Measurements from ENCODE around the gene CBR1.
A peak's percentile ranks its signal among the peaks of the same experiment; 100 is the strongest.
"Not testable (repeated sequence)": the region's sequence is repeated elsewhere in the genome, so short reads cannot be mapped to it uniquely, and the experiment has no call there.

CBR1 gene

DNA sequence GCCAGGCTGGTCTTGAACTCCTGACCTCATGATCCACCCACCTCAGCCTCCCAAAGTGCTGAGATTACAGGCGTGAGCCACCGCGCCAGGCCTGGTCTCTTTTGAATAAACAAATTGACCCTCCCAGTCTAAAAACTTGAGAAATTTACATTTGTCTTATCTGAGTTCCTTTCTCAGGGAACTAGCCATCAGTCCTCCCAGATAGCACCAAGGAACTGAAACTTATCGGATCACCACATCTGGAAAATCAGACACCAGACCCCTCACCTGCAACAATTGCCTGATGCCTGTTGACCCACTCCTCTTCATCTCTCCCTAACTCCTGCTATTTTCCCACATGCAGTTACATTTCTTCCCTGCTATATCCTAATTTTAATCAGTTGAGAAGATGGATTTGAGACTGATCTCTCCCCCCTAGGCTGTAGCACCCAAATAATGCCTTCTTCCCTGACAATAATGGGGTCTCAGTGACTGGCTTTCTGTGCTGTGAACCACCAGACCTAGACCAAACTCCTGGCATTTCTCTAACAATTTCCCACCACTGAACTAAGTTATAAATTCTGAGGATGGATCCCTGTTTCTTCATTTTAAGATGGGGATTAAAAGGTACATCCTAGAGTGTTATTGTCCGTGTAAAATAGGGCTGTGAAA, 951 bp upstream of the CBR1 start:
- peak overlapping the region; percentile 97; the same call in 1 of the 2 replicates for H3K4me3 ChIP-seq (ENCODE audit: low read depth, low read length)
- H3K36me3 ChIP-seq (ENCODE audit: insufficient read depth, low read length), result peaks cover 30% of the 10 kb centered on the region
- H2AFZ ChIP-seq (ENCODE audit: low read length, unreplicated experiment), result peak overlapping the region; percentile 98
- peaks cover 35% of the 10 kb centered on the region for H3K4me1 ChIP-seq (ENCODE audit: control insufficient read depth, insufficient read depth, low read length, unreplicated experiment)
- peaks cover 30% of the 10 kb centered on the region for H3K79me2 ChIP-seq (ENCODE audit: control insufficient read depth, insufficient read depth, low read length, unreplicated experiment)
- no peaks in the 10 kb centered on the region for H3K27me3 ChIP-seq (ENCODE audit: insufficient read depth, low read length)
- H3K27ac ChIP-seq (ENCODE audit: low read depth, low read length), result peak overlapping the region; percentile 79

DNA sequence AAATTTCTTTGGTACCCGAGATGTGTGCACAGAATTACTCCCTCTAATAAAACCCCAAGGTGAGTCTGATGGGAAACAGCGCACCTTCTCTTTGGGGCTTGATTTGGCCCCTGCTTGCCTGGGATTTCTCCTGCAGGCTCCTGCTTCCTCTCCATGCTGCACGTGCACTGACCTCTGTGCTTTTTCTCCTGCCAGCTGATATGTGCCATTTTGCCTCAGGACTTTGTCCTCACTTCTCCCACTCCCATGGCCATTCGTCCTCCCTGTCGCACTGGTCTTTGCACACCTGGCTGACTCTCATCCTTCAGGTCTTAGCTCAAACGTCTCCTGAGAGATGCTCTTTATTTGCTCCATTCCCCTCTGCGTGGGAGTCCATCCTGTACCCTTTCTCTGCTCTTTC, 1.2 kb downstream of the CBR1 start:
- H3K4me3 ChIP-seq (ENCODE audit: low read depth, low read length), result peak overlapping the region; percentile 97
- H3K36me3 ChIP-seq (ENCODE audit: insufficient read depth, low read length), result peaks cover 30% of the 10 kb centered on the region
- H3K27me3 ChIP-seq (ENCODE audit: insufficient read depth, low read length), result no peaks in the 10 kb centered on the region
- H3K27ac ChIP-seq (ENCODE audit: low read depth, low read length), result no peak overlapping the region
- peaks cover 32% of the 10 kb centered on the region for H3K4me1 ChIP-seq (ENCODE audit: control insufficient read depth, insufficient read depth, low read length, unreplicated experiment)
- H3K79me2 ChIP-seq (ENCODE audit: control insufficient read depth, insufficient read depth, low read length, unreplicated experiment), result peaks cover 30% of the 10 kb centered on the region
- no peak overlapping the region for H2AFZ ChIP-seq (ENCODE audit: low read length, unreplicated experiment)

DNA sequence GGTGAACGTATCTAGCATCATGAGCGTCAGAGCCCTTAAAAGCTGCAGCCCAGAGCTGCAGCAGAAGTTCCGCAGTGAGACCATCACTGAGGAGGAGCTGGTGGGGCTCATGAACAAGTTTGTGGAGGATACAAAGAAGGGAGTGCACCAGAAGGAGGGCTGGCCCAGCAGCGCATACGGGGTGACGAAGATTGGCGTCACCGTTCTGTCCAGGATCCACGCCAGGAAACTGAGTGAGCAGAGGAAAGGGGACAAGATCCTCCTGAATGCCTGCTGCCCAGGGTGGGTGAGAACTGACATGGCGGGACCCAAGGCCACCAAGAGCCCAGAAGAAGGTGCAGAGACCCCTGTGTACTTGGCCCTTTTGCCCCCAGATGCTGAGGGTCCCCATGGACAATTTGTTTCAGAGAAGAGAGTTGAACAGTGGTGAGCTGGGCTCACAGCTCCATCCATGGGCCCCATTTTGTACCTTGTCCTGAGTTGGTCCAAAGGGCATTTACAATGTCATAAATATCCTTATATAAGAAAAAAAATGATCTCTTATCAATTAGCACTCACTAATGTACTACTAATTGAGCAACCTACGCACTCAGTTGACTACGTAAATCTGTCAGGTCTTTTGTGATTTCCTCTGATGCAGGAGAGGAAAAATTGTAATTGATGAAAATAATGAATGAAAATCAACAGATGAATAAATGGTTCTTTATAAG, 2.8 kb downstream of the CBR1 start:
- H3K4me1 ChIP-seq (ENCODE audit: control insufficient read depth, insufficient read depth, low read length, unreplicated experiment), result peaks cover 32% of the 10 kb centered on the region
- no peaks in the 10 kb centered on the region for H3K27me3 ChIP-seq (ENCODE audit: insufficient read depth, low read length)
- no peak overlapping the region for H3K27ac ChIP-seq (ENCODE audit: low read depth, low read length)
- peaks cover 30% of the 10 kb centered on the region for H3K79me2 ChIP-seq (ENCODE audit: control insufficient read depth, insufficient read depth, low read length, unreplicated experiment)
- H3K36me3 ChIP-seq (ENCODE audit: insufficient read depth, low read length), result peaks cover 30% of the 10 kb centered on the region
- H2AFZ ChIP-seq (ENCODE audit: low read length, unreplicated experiment), result no peak overlapping the region
- H3K4me3 ChIP-seq (ENCODE audit: low read depth, low read length), result peak overlapping the region; percentile 97; the same call in 1 of the 2 replicates

DNA sequence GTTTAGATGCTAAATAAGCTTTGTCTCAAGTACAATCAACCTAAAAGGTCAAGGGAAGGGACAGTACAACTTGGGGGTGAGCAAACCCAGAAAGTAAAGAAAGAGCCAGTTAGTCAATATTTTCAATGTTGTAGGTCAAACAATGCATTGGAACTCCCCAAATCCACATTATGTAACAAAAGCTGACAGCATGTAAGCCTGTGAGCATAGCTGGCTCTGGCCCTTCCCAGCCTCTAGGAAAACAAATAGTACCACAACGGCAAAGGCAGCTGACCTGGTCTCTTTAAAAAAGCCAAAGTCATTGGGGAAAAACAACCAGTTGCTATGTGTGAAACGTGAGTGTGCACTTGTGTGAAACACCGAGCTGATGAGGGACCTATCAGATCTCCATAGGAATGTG, 3.4 kb downstream of the CBR1 start:
- Histone ChIP-seq H3K79me2 (ENCODE audit: control insufficient read depth, insufficient read depth, low read length, unreplicated experiment) (peaks cover 30% of the 10 kb centered on the region), H3K4me1 (ENCODE audit: control insufficient read depth, insufficient read depth, low read length, unreplicated experiment) (peaks cover 32% of the 10 kb centered on the region), H3K27me3 (ENCODE audit: insufficient read depth, low read length) (no peaks in the 10 kb centered on the region), H3K27ac (ENCODE audit: low read depth, low read length) (no peak overlapping the region), H2AFZ (ENCODE audit: low read length, unreplicated experiment) (no peak overlapping the region), H3K4me3 (ENCODE audit: low read depth, low read length) (peak overlapping the region; percentile 14; the same call in 1 of the 2 replicates), H3K36me3 (ENCODE audit: insufficient read depth, low read length) (peaks cover 30% of the 10 kb centered on the region)

DNA sequence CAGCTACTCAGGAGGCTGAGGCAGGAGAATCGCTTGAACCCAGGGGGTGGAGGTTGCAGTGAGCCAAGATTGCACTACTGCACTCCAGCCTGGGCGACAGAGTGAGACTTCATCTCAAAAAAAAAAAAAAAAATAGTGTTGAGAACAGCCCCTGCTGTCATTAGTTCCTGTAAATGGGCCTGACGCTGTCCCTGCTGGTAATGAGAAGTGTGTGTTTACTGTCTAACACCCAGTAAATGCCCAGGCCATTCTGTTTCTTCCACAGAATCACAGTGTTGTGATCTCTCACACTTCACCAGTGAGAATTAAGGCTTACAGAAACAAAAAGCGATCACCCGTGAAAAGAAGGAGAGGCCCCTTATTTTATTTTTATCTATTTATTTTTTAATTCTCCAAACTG, 4.1 kb downstream of the CBR1 start:
- Histone ChIP-seq H3K79me2 (ENCODE audit: control insufficient read depth, insufficient read depth, low read length, unreplicated experiment) (peaks cover 30% of the 10 kb centered on the region), H3K4me1 (ENCODE audit: control insufficient read depth, insufficient read depth, low read length, unreplicated experiment) (peaks cover 32% of the 10 kb centered on the region), H3K36me3 (ENCODE audit: insufficient read depth, low read length) (peaks cover 28% of the 10 kb centered on the region)
- not testable (repeated sequence) for H3K4me3 ChIP-seq (ENCODE audit: low read depth, low read length); H3K27me3 ChIP-seq (ENCODE audit: insufficient read depth, low read length); H2AFZ ChIP-seq (ENCODE audit: low read length, unreplicated experiment); H3K27ac ChIP-seq (ENCODE audit: low read depth, low read length)

DNA sequence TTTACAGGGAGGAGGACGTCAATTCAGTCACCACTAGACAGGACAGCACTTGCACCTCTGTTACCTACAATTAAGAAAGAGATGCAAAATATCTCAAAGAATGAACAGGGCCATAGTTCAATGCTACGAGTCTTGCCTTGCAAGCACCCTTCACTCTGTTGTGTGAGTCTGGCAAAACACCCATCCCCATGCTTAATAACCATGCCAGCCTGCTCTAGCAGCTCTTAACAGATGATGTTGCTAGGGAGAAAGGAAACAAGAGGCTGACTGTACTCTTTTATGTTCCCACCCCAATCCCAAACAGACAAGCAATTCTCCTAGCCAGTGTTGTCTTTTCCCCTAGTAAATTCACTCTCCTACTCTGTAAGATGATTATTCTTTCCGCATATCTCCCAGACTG, 5.3 kb downstream of the CBR1 start:
- Histone ChIP-seq H3K4me3 (ENCODE audit: low read depth, low read length) (no peak overlapping the region), H3K4me1 (ENCODE audit: control insufficient read depth, insufficient read depth, low read length, unreplicated experiment) (peaks cover 32% of the 10 kb centered on the region), H3K79me2 (ENCODE audit: control insufficient read depth, insufficient read depth, low read length, unreplicated experiment) (peaks cover 19% of the 10 kb centered on the region), H3K36me3 (ENCODE audit: insufficient read depth, low read length) (peaks cover 23% of the 10 kb centered on the region), H2AFZ (ENCODE audit: low read length, unreplicated experiment) (no peak overlapping the region), H3K27ac (ENCODE audit: low read depth, low read length) (no peak overlapping the region), H3K27me3 (ENCODE audit: insufficient read depth, low read length) (no peaks in the 10 kb centered on the region)

DNA sequence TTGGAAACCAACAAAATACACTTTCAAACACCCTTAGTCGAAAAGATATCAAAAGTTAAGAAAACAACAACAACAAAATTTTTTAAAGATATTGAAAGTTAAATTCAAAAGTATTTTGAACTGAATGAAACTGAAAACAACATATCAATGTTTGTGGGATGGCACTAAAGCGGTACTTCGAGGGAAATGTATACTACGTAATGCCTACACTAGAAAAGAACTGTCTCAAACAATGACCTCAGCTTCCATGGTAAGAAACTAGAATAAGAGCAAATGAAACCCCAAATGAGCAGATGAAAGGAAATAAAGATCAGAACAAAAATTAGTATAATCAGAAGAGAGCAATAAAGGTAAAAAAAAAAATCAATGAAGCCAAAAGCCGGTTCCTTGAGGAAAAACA, 6.1 kb downstream of the CBR1 start:
- H3K27me3 ChIP-seq (ENCODE audit: insufficient read depth, low read length), result no peaks in the 10 kb centered on the region
- H3K36me3 ChIP-seq (ENCODE audit: insufficient read depth, low read length), result peaks cover 23% of the 10 kb centered on the region

DNA sequence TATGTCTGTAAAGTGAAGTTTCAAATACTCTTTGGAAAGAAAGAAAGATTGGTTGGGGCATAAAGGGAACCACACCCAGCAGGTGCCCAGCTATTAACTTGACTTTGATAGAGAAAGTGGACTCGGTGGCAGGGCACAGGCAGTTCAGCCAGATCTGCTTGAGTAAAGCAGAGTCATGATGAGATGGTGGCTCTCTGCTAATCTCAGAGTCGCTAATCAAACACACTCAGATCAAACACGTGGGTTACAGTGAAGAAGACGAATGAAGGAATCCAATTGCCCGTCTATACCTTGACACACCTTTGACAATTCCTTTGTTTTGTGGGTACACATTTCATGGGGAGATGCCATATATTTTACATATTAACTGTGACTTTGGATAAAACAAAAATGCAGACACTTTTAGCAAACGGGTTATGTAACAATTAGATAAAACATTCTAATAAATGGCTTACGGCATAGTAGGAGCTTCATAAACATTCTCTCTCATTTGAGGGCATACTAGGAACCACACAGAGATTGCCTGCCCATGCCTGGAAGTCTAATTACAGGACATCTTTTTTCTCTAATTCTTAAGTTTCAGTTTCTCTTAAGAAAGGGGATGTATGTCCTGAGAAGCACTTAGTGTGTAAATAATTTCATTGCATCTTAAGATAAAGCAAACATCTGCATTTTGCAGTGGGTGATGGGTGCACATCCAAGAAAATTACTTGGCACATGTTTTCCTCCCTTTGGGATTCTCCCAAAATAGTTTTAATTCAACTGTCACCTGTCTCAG, 7.2 kb downstream of the CBR1 start:
- peaks cover under 1% of the 10 kb centered on the region for H3K79me2 ChIP-seq (ENCODE audit: control insufficient read depth, insufficient read depth, low read length, unreplicated experiment)
- no peaks in the 10 kb centered on the region for H3K27me3 ChIP-seq (ENCODE audit: insufficient read depth, low read length)
- peaks cover 16% of the 10 kb centered on the region for H3K4me1 ChIP-seq (ENCODE audit: control insufficient read depth, insufficient read depth, low read length, unreplicated experiment)
- no peak overlapping the region for H2AFZ ChIP-seq (ENCODE audit: low read length, unreplicated experiment)
- no peak overlapping the region for H3K4me3 ChIP-seq (ENCODE audit: low read depth, low read length)
- peaks cover 15% of the 10 kb centered on the region for H3K36me3 ChIP-seq (ENCODE audit: insufficient read depth, low read length)
- no peak overlapping the region for H3K27ac ChIP-seq (ENCODE audit: low read depth, low read length)

More for the DNA sequence above, 6.1 kb downstream of the CBR1 start:
- Histone ChIP-seq H2AFZ (ENCODE audit: low read length, unreplicated experiment) (no peak overlapping the region), H3K4me3 (ENCODE audit: low read depth, low read length) (no peak overlapping the region), H3K4me1 (ENCODE audit: control insufficient read depth, insufficient read depth, low read length, unreplicated experiment) (peaks cover 27% of the 10 kb centered on the region), H3K27ac (ENCODE audit: low read depth, low read length) (no peak overlapping the region), H3K79me2 (ENCODE audit: control insufficient read depth, insufficient read depth, low read length, unreplicated experiment) (peaks cover 11% of the 10 kb centered on the region)

DNA sequence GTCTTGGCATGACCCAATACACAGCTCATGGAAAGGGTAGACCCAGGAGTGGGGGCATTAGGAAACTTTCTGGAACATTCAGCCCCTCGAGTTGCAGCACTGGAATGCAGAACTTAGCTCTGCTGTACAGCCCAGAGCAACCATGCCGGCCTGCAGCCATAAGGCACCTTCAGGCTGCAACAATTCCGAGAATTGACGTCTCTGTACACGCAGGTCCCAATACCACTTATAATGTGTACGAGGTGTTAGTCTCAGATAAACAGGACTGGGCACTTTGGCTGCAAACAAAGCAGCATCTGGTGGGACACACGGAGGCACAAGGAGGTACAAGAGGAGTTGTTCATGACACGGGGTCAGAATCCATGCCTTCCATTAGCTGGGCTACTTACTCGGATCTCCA, 7.9 kb downstream of the CBR1 start:
- peaks cover 9% of the 10 kb centered on the region for H3K4me1 ChIP-seq (ENCODE audit: control insufficient read depth, insufficient read depth, low read length, unreplicated experiment)
- H3K4me3 ChIP-seq (ENCODE audit: low read depth, low read length), result no peak overlapping the region
- no peak overlapping the region for H2AFZ ChIP-seq (ENCODE audit: low read length, unreplicated experiment)
- peaks cover 9% of the 10 kb centered on the region for H3K36me3 ChIP-seq (ENCODE audit: insufficient read depth, low read length)
- H3K79me2 ChIP-seq (ENCODE audit: control insufficient read depth, insufficient read depth, low read length, unreplicated experiment), result no peaks in the 10 kb centered on the region
- no peaks in the 10 kb centered on the region for H3K27me3 ChIP-seq (ENCODE audit: insufficient read depth, low read length)
- no peak overlapping the region for H3K27ac ChIP-seq (ENCODE audit: low read depth, low read length)

DNA sequence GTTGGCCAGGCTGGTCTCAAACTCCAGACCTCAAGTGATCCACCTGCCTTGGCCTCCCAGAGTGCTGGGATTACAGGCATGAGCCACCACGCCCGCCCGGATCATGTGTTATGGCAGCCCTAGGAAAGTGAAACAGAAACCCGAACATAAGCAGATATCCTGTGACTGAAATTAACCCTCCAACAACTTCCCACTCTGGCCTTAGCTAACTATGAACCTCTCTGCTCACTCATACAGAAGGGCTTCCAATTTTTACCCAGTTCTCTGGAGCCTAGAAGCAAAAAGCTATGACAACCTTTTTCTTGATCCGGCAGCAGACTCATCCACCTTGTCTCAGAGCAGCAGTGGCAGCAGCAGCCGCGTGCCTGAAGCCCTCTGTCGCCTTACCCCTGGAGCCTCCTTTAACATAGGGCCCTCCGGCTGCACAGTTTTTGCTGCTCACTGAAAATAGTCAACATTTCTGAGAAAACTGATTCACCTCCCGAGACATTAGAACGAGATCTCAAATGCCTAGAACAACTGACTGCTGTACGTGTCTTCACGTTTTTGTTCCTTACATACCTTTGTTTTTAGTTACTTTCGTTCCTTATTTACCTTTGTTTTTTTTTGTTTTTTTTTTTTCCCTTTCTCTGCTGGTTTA, 9.3 kb downstream of the CBR1 start:
- no peak overlapping the region for H2AFZ ChIP-seq (ENCODE audit: low read length, unreplicated experiment)
- no peaks in the 10 kb centered on the region for H3K79me2 ChIP-seq (ENCODE audit: control insufficient read depth, insufficient read depth, low read length, unreplicated experiment)

More for the DNA sequence above, 9.3 kb downstream of the CBR1 start:
- Histone ChIP-seq H3K36me3 (ENCODE audit: insufficient read depth, low read length) (no peaks in the 10 kb centered on the region), H3K4me3 (ENCODE audit: low read depth, low read length) (no peak overlapping the region), H3K27me3 (ENCODE audit: insufficient read depth, low read length) (no peaks in the 10 kb centered on the region), H3K27ac (ENCODE audit: low read depth, low read length) (no peak overlapping the region), H3K4me1 (ENCODE audit: control insufficient read depth, insufficient read depth, low read length, unreplicated experiment) (no peaks in the 10 kb centered on the region)

All from ACC112 (cell line).